Measurements from ENCODE around the gene PPP1R12B.

Gene PPP1R12B

GRCh38 chr1:202568410-202568809 lies 219.9 kb downstream of the PPP1R12B start:
- H3K27ac ChIP-seq = no peak overlapping the region
- ChIA-PET CTCF (interaction anchor here (0.6 to 0.9 kb wide), 2 partner anchors 32 to 805 kb away, joined by 3 to 4 read pairs; no protein-coding TSS in a partner anchor), POLR2A (ENCODE audit: low non-redundant PET) (no interaction called here)
- DNase-seq (ENCODE audit: low spot score) = no peak
- TF ChIP-seq CTCF (conservative IDR thresholded peaks at IDR 0.05; ENCODE audit: low read depth) = no peak

- TF ChIP-seq CTCF (conservative IDR thresholded peaks at IDR 0.05; ENCODE audit: low read depth) = no peak
- no peak for DNase-seq (ENCODE audit: low spot score)
- CTCF ChIA-PET = interaction anchor here (0.9 to 1.4 kb wide), 2 partner anchors 9 to 31 kb away, joined by 4 to 6 read pairs; no protein-coding TSS in a partner anchor
- no peak overlapping the region for H3K27ac ChIP-seq
- POLR2A ChIA-PET (ENCODE audit: low non-redundant PET) = no interaction called here
These were observed 220.3 kb downstream of the PPP1R12B start for GRCh38 chr1:202568826-202569225.

GRCh38 chr1:202569393-202570322 lies 221.2 kb downstream of the PPP1R12B start:
- peak overlapping the region; percentile 77 for H3K27ac ChIP-seq
- no peak for TF ChIP-seq CTCF (conservative IDR thresholded peaks at IDR 0.05; ENCODE audit: low read depth)
- DNase-seq (ENCODE audit: low spot score) = no peak
- ChIA-PET CTCF (interaction anchor here (0.9 to 1.7 kb wide), 4 partner anchors 8 to 68 kb away, joined by 4 to 6 read pairs (median 6); no protein-coding TSS in a partner anchor), POLR2A (ENCODE audit: low non-redundant PET) (no interaction called here)

GRCh38 chr1:202571719-202572339 lies 223.3 kb downstream of the PPP1R12B start:
- TF ChIP-seq CTCF (conservative IDR thresholded peaks at IDR 0.05; ENCODE audit: low read depth) = no peak; the same call in 1 of the 2 replicates
- CTCF ChIA-PET = interaction anchor here (0.6 to 2.2 kb wide), 8 partner anchors 16 to 582 kb away, joined by 3 to 9 read pairs (median 4); no protein-coding TSS in a partner anchor
- POLR2A ChIA-PET (ENCODE audit: low non-redundant PET) = no interaction called here
- no peak for DNase-seq (ENCODE audit: low spot score)
- H3K27ac ChIP-seq = no peak overlapping the region

DNA sequence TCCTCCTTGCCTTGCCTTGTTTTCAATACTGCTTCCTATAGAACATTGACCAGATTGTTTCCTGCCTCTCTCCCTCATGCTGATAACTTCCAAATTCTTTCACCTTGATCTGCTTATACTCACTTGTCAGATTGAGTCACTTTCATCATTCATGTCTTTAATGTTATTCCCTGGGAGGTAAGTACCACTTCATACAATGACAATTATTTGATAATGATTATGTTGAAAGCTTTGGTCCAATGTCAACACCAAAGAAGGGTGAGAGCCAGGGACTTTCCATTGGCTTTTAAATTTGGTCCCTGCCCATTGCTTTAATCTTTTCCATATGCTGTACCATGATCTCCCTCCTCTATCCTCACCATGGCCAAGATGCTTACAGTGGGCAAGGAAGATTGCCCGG lies 224.4 kb downstream of the PPP1R12B start:
- no peak for TF ChIP-seq CTCF (conservative IDR thresholded peaks at IDR 0.05; ENCODE audit: low read depth)
- ChIA-PET POLR2A (ENCODE audit: low non-redundant PET) (no interaction called here), CTCF (no interaction called here)
- no peak for DNase-seq (ENCODE audit: low spot score)
- H3K27ac ChIP-seq = no peak overlapping the region

- TF ChIP-seq CTCF (conservative IDR thresholded peaks at IDR 0.05; ENCODE audit: low read depth) = no peak
- DNase-seq (ENCODE audit: low spot score) = no peak
- POLR2A ChIA-PET (ENCODE audit: low non-redundant PET) = no interaction called here
- peak overlapping the region; percentile 47; the same call in 1 of the 2 replicates for H3K27ac ChIP-seq
- CTCF ChIA-PET = interaction anchor here (0.7 to 3.6 kb wide), 3 partner anchors 17 to 112 kb away, joined by 3 to 13 read pairs (median 5); no protein-coding TSS in a partner anchor
These were observed 227.6 kb downstream of the PPP1R12B start for GRCh38 chr1:202575918-202576653.
